ENCODE data around the gene COL19A1.
"Not testable (repeated sequence)": the region's sequence is repeated elsewhere in the genome, so short reads cannot be mapped to it uniquely, and the experiment has no call there.

COL19A1 gene

GRCh38 chr6:69926745-69927144 is 60.4 kb downstream of the COL19A1 start:
- Histone ChIP-seq H3K9me3 (ENCODE audit: low read length) (no peaks in the 10 kb centered on the region), H2AFZ (ENCODE audit: low read depth, low read length) (no peak overlapping the region), H3K4me3 (ENCODE audit: low read length) (no peak overlapping the region), H3K36me3 (ENCODE audit: insufficient read depth, low read length) (no peaks in the 10 kb centered on the region), H3K27me3 (ENCODE audit: insufficient read depth, low read length) (no peaks in the 10 kb centered on the region), H3K4me1 (ENCODE audit: insufficient read depth, low read length) (no peaks in the 10 kb centered on the region)

GRCh38 chr6:69933239-69933638 is 66.9 kb downstream of the COL19A1 start:
- no peaks in the 10 kb centered on the region for H3K27me3 ChIP-seq (ENCODE audit: insufficient read depth, low read length)
- no peak overlapping the region for H3K4me3 ChIP-seq (ENCODE audit: low read length)

GRCh38 chr6:69935079-69935478 is 68.7 kb downstream of the COL19A1 start:
- no peak overlapping the region for H2AFZ ChIP-seq (ENCODE audit: low read depth, low read length)
- no peak overlapping the region for H3K4me3 ChIP-seq (ENCODE audit: low read length)
- H3K9me3 ChIP-seq (ENCODE audit: low read length), result no peaks in the 10 kb centered on the region
- no peaks in the 10 kb centered on the region for H3K36me3 ChIP-seq (ENCODE audit: insufficient read depth, low read length)
- no peaks in the 10 kb centered on the region for H3K27me3 ChIP-seq (ENCODE audit: insufficient read depth, low read length)
- H3K4me1 ChIP-seq (ENCODE audit: insufficient read depth, low read length), result no peaks in the 10 kb centered on the region

More at GRCh38 chr6:69933239-69933638, 66.9 kb downstream of the COL19A1 start:
- Histone ChIP-seq H3K36me3 (ENCODE audit: insufficient read depth, low read length) (no peaks in the 10 kb centered on the region), H3K4me1 (ENCODE audit: insufficient read depth, low read length) (no peaks in the 10 kb centered on the region), H3K9me3 (ENCODE audit: low read length) (no peaks in the 10 kb centered on the region), H2AFZ (ENCODE audit: low read depth, low read length) (peak overlapping the region; percentile 10)

- H3K9me3 ChIP-seq (ENCODE audit: low read length), result no peaks in the 10 kb centered on the region
- H3K4me1 ChIP-seq (ENCODE audit: insufficient read depth, low read length), result no peaks in the 10 kb centered on the region
- H3K36me3 ChIP-seq (ENCODE audit: insufficient read depth, low read length), result no peaks in the 10 kb centered on the region
- H3K4me3 ChIP-seq (ENCODE audit: low read length), result no peak overlapping the region
- no peak overlapping the region for H2AFZ ChIP-seq (ENCODE audit: low read depth, low read length)
- H3K27me3 ChIP-seq (ENCODE audit: insufficient read depth, low read length), result no peaks in the 10 kb centered on the region
Observed at GRCh38 chr6:69936674-69937363, 70.5 kb downstream of the COL19A1 start.

GRCh38 chr6:69937402-69938136 is 71.2 kb downstream of the COL19A1 start:
- Histone ChIP-seq H3K4me3 (ENCODE audit: low read length) (no peak overlapping the region), H3K36me3 (ENCODE audit: insufficient read depth, low read length) (no peaks in the 10 kb centered on the region), H3K9me3 (ENCODE audit: low read length) (no peaks in the 10 kb centered on the region), H3K27me3 (ENCODE audit: insufficient read depth, low read length) (no peaks in the 10 kb centered on the region), H3K4me1 (ENCODE audit: insufficient read depth, low read length) (no peaks in the 10 kb centered on the region), H2AFZ (ENCODE audit: low read depth, low read length) (no peak overlapping the region)

- H3K36me3 ChIP-seq (ENCODE audit: insufficient read depth, low read length), result no peaks in the 10 kb centered on the region
- H3K27me3 ChIP-seq (ENCODE audit: insufficient read depth, low read length), result no peaks in the 10 kb centered on the region
- H3K9me3 ChIP-seq (ENCODE audit: low read length), result no peaks in the 10 kb centered on the region
- H3K4me3 ChIP-seq (ENCODE audit: low read length), result no peak overlapping the region
- no peak overlapping the region for H2AFZ ChIP-seq (ENCODE audit: low read depth, low read length)
- H3K4me1 ChIP-seq (ENCODE audit: insufficient read depth, low read length), result no peaks in the 10 kb centered on the region
Observed at GRCh38 chr6:69942485-69942884, 76.1 kb downstream of the COL19A1 start.

GRCh38 chr6:69945192-69945591 is 78.8 kb downstream of the COL19A1 start:
- no peaks in the 10 kb centered on the region for H3K27me3 ChIP-seq (ENCODE audit: insufficient read depth, low read length)
- H3K36me3 ChIP-seq (ENCODE audit: insufficient read depth, low read length), result no peaks in the 10 kb centered on the region
- no peaks in the 10 kb centered on the region for H3K9me3 ChIP-seq (ENCODE audit: low read length)
- H3K4me1 ChIP-seq (ENCODE audit: insufficient read depth, low read length), result no peaks in the 10 kb centered on the region
- no peak overlapping the region for H2AFZ ChIP-seq (ENCODE audit: low read depth, low read length)
- H3K4me3 ChIP-seq (ENCODE audit: low read length), result no peak overlapping the region

GRCh38 chr6:69948479-69949114 is 82.2 kb downstream of the COL19A1 start:
- no peaks in the 10 kb centered on the region for H3K36me3 ChIP-seq (ENCODE audit: insufficient read depth, low read length)
- no peak overlapping the region for H3K4me3 ChIP-seq (ENCODE audit: low read length)
- H3K27me3 ChIP-seq (ENCODE audit: insufficient read depth, low read length), result no peaks in the 10 kb centered on the region
- peaks cover 9% of the 10 kb centered on the region for H3K4me1 ChIP-seq (ENCODE audit: insufficient read depth, low read length)
- H3K9me3 ChIP-seq (ENCODE audit: low read length), result no peaks in the 10 kb centered on the region
- no peak overlapping the region for H2AFZ ChIP-seq (ENCODE audit: low read depth, low read length)

- no peak overlapping the region for H3K4me3 ChIP-seq (ENCODE audit: low read length)
- H3K4me1 ChIP-seq (ENCODE audit: insufficient read depth, low read length), result peaks cover 9% of the 10 kb centered on the region
- H3K9me3 ChIP-seq (ENCODE audit: low read length), result no peaks in the 10 kb centered on the region
- no peaks in the 10 kb centered on the region for H3K27me3 ChIP-seq (ENCODE audit: insufficient read depth, low read length)
- no peaks in the 10 kb centered on the region for H3K36me3 ChIP-seq (ENCODE audit: insufficient read depth, low read length)
- no peak overlapping the region for H2AFZ ChIP-seq (ENCODE audit: low read depth, low read length)
Observed at GRCh38 chr6:69953491-69953890, 87.1 kb downstream of the COL19A1 start.

GRCh38 chr6:69954733-69955132 is 88.4 kb downstream of the COL19A1 start:
- H3K9me3 ChIP-seq (ENCODE audit: low read length), result no peaks in the 10 kb centered on the region
- H3K27me3 ChIP-seq (ENCODE audit: insufficient read depth, low read length), result no peaks in the 10 kb centered on the region
- no peak overlapping the region for H3K4me3 ChIP-seq (ENCODE audit: low read length)
- H3K4me1 ChIP-seq (ENCODE audit: insufficient read depth, low read length), result peaks cover 16% of the 10 kb centered on the region
- H2AFZ ChIP-seq (ENCODE audit: low read depth, low read length), result no peak overlapping the region
- H3K36me3 ChIP-seq (ENCODE audit: insufficient read depth, low read length), result no peaks in the 10 kb centered on the region

- no peak overlapping the region for H2AFZ ChIP-seq (ENCODE audit: low read depth, low read length)
- no peaks in the 10 kb centered on the region for H3K9me3 ChIP-seq (ENCODE audit: low read length)
- no peaks in the 10 kb centered on the region for H3K27me3 ChIP-seq (ENCODE audit: insufficient read depth, low read length)
- H3K4me1 ChIP-seq (ENCODE audit: insufficient read depth, low read length), result peaks cover 10% of the 10 kb centered on the region
- no peaks in the 10 kb centered on the region for H3K36me3 ChIP-seq (ENCODE audit: insufficient read depth, low read length)
- H3K4me3 ChIP-seq (ENCODE audit: low read length), result no peak overlapping the region
Observed at GRCh38 chr6:69957985-69958559, 91.7 kb downstream of the COL19A1 start.

- Histone ChIP-seq H3K36me3 (ENCODE audit: insufficient read depth, low read length) (no peaks in the 10 kb centered on the region), H2AFZ (ENCODE audit: low read depth, low read length) (no peak overlapping the region), H3K4me1 (ENCODE audit: insufficient read depth, low read length) (peaks cover 7% of the 10 kb centered on the region), H3K9me3 (ENCODE audit: low read length) (no peaks in the 10 kb centered on the region), H3K27me3 (ENCODE audit: insufficient read depth, low read length) (no peaks in the 10 kb centered on the region), H3K4me3 (ENCODE audit: low read length) (no peak overlapping the region)
Observed at GRCh38 chr6:69958978-69959377, 92.6 kb downstream of the COL19A1 start.

GRCh38 chr6:69965974-69966373 is 99.6 kb downstream of the COL19A1 start:
- not testable (repeated sequence) for H3K4me3 ChIP-seq (ENCODE audit: low read length); H3K4me1 ChIP-seq (ENCODE audit: insufficient read depth, low read length); H3K9me3 ChIP-seq (ENCODE audit: low read length)

More at GRCh38 chr6:69965974-69966373, 99.6 kb downstream of the COL19A1 start:
- not testable (repeated sequence) for H3K27me3 ChIP-seq (ENCODE audit: insufficient read depth, low read length); H3K36me3 ChIP-seq (ENCODE audit: insufficient read depth, low read length); H2AFZ ChIP-seq (ENCODE audit: low read depth, low read length)

All from neuron (in vitro differentiated cells).